ENCODE measurements around the gene MED28.
"Not testable (repeated sequence)": the region's sequence is repeated elsewhere in the genome, so short reads cannot be mapped to it uniquely, and the experiment has no call there.

The MED28 gene

DNA sequence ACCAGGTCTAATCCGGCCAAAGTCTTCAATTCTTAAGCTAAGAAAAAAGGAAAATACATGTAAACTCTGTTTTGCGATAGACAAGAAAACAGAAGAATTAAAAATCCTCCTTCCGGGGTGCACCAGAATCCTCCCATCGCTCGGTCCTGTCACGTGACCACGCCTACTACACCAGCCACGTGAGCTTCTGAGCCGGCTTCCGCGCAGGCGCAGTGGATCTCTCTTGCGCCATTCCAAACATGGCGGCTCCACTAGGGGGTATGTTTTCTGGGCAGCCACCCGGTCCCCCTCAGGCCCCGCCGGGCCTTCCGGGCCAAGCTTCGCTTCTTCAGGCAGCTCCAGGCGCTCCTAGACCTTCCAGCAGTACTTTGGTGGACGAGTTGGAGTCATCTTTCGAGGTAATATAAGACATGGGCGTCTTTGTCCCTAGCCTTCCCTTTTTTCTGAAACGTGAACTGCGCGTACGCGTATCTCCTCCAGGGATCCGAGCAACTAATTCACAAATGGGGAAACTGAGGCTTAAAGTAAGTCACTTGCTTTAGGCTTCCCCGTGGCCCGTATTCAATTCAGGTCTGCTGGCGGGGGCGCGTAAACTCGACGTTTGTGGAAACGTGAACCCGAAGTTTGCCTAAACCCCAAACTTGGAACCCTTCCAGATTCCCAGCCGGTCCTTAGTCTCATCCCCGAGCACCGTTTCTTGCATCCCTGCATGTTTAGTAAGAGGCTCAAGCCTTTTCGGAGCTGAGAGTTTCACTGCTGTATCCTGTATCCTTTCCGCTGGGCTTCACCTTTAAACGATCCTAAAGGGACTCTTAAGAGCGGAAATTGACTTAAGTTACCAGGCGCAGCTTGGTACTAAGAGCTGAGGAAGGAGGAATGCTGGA lies at the start of gene MED28:
Gene MED28 (plus strand): TSS at position 226 of the 884 bp plus-strand sequence. CDS start 14 bp downstream, at position 240.
- peak; percentile 67 for DNase-seq (ENCODE audit: low read depth)

GRCh38 chr4:17565846-17566245 lies 48.6 kb upstream of the MED28 start:
- DNase-seq (ENCODE audit: low read depth) = no peak

GRCh38 chr4:17567271-17567670 lies 47.2 kb upstream of the MED28 start:
- peak; percentile 54 for DNase-seq (ENCODE audit: low read depth)

DNA sequence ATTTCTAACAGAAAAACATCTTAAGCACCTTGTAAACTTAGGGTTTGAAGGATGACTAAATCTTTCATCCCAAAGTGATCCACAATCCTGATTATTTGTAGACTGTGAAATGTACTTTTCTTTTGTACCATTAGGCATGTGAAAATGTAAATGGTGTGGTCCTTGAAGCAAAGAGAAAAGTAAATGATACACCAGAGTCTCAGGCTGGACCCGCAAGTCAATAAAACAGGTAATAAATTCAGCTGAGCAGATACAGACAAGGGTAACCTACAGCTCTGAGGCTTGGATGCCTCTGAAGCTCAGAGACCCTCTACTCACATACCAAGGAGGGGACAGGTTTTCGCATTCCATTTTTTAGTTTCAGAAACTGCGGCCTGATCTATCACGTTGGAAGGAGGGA lies 40.2 kb upstream of the MED28 start:
- DNase-seq (ENCODE audit: low read depth) = no peak

- DNase-seq (ENCODE audit: low read depth) = not testable (repeated sequence)
Observed at GRCh38 chr4:17575177-17575576, 39.3 kb upstream of the MED28 start.

DNA sequence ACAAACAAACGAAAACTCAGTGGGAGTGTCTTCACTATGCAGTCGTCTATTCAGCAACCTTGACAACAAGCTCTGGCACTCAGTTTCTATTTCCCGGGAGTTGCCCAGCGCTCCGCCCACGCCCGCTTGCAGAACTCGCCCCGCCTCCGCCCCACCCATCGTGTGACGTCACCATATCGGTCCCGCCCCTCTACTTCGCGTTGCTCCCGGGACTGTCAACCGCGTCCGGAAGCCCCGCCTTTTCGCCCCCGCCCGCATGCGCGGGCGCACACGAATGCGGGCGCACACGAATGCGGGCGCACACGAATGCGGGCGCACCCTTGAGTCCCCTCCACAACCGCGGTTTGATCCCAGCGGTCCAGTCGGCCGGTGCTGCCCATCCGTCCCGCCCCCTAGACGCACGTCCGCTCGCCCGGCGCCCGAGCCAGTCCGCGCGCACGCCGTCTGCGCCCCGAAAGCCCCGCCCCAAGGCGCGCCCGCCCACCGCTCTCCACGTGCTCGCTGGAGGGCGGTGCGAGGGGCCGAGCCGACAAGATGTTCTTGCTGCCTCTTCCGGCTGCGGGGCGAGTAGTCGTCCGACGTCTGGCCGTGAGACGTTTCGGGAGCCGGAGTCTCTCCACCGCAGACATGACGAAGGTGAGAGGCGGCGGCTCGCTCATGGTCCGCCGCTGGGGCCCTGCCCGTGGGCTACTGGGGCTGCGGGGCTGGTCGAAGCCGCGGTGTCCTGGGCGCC lies 37.3 kb upstream of the MED28 start, which contains the start of gene LAP3:
Gene LAP3 (plus strand): TSS at position 267 of the 733 bp plus-strand sequence. CDS start 268 bp downstream, at position 535.
- peak; percentile 67 for DNase-seq (ENCODE audit: low read depth)

- no peak for DNase-seq (ENCODE audit: low read depth)
Observed at GRCh38 chr4:17577665-17578481, 36.6 kb upstream of the MED28 start.

GRCh38 chr4:17578482-17578891 lies 36.0 kb upstream of the MED28 start:
- DNase-seq (ENCODE audit: low read depth) = no peak

GRCh38 chr4:17580969-17581368 lies 33.5 kb upstream of the MED28 start:
- no peak for DNase-seq (ENCODE audit: low read depth)

DNA sequence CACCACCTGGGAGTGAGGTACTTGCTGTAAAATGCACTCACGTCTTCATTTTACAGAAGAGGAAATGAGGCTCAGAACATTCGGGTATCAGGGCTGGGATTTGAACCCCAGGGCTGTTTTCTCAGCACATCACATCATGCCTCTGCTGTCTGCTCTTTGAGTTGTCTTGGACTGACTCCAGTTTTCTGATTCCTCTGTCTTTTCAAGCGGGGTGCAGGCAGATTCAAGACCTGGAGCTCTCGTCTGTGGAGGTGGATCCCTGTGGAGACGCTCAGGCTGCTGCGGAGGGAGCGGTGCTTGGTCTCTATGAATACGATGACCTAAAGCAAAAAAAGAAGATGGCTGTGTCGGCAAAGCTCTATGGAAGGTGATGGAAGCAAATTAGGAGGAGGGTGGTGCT lies 31.2 kb upstream of the MED28 start:
- DNase-seq (ENCODE audit: low read depth) = no peak

- no peak for DNase-seq (ENCODE audit: low read depth)
Observed at GRCh38 chr4:17583941-17584340, 30.5 kb upstream of the MED28 start.

DNA sequence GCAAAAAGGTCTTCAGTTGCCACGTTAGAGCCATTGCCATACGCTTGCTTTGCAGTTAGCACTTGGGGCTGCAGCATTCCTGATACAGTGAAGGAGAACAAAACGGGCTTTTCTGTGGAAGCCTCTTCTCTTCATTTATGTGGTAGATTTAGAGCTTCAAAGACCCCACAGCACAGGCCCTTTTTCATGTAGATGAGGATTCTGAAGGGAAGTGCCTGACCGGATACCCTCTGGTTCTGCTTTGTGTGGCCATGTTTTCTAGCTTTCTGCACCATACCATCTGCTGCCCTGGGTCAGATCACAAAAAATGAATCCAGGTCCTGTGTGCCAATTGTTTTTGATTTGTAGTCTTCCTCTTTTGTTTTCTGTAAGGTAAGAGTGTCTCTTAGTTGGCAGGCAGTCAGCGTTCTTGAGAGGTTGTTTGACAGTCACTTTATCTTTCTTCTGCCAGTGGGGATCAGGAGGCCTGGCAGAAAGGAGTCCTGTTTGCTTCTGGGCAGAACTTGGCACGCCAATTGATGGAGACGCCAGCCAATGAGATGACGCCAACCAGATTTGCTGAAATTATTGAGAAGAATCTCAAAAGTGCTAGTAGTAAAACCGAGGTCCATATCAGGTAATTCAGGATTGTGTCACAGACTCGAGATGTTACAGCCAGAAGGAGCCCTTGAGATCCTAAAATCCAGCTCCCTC lies 29.8 kb upstream of the MED28 start:
- no peak for DNase-seq (ENCODE audit: low read depth)

DNA sequence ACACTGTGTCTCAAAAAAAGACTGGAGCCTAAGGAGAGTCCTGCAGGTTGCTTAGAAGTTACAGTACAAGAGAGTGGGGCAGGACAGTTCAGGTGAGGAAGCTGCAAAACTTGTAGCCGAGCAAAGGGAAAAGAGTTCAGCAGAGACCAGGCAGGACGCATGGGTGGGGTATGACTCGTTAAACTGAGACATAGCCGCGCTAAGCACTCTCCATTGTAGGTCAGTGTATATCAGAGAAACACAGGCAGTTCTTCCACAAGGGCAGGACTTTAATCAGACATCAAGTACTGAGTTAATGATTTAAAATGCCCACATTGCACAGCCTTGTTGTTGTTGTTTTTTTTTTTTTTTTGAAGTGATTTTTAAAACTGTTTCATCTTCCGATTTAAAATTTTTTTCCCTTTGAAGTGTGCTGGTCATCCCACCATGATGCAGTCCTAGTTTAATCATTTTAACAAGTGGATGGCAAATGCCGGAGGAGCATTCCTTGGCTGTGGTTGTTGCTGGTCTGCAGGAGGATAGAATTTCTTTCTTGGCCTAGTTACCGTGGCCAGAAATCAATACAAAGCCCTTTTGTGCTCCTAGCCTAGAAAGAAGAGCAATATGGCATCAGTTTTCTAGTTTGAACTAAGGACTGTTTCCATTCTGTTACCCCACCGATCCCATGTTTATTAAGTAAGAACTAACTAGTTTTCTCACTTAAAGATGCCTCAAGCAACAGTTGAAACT lies 27.2 kb upstream of the MED28 start:
- no peak for DNase-seq (ENCODE audit: low read depth)

GRCh38 chr4:17589355-17589754 lies 25.1 kb upstream of the MED28 start:
- no peak for DNase-seq (ENCODE audit: low read depth)

DNA sequence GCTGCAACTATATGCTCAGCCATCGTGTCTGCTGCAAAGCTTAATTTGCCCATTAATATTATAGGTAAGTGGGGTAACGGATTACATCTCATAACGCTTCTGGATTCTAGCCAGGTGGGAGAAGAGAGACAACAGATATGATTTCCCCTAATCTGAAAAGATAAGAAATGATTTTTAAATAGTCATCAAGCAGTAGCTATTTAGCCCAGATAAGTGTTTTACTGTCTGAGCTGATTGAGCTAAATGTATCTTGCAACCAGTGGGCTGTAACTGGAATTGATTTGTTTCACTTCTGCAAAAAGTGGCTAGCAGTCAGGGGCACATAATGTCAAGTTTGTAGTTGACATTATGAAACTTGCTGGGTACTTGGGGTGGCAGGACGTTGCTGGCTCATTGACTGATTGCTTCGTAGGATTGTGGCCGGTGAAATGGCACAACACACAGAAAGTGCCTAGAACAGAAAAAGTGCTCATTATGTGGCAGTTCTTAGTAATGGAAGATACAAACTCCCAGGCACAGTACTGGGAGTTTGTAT lies 18.9 kb upstream of the MED28 start:
- no peak for DNase-seq (ENCODE audit: low read depth)

- DNase-seq (ENCODE audit: low read depth) = no peak
Observed at GRCh38 chr4:17597517-17597916, 16.9 kb upstream of the MED28 start.

DNA sequence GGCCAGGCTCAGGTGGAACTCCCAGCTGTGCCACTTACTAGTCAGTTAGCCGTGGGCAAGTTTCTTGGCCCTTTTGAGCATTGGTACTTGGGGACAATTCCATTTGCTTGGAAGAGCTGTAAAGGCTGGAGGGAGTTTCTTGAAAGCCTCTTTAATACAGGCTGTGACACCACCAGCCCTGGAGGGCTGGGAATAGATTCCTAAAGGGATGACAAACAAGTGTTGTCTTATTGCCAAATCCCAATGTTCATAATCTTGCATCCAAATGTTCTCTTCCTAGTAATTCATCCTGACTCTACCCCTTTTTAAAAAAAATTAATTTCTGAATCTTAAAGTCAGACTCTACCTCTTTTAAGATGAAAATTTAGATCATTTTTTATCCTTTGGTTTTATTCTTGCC lies 14.6 kb upstream of the MED28 start:
- DNase-seq (ENCODE audit: low read depth) = no peak

DNA sequence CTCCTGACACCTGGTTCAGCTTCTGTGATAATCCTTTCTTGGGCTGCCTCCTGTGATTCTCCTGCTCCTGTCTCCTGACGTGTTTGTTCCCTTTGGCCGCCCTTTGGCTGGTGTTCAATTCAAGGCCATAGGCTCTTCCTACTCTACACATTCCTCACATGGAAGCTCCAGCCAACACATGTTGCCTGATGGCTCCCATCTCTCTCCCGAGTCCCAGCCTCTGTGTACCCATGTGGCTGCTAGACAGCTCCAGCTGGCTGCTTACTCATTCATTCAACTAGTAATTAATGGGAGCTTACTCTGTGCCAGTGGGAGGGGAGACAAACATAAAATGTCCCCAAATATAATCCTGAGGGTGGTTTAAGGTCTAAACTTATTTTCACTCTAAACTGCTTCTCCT lies 9.2 kb upstream of the MED28 start:
- no peak for DNase-seq (ENCODE audit: low read depth)

DNA sequence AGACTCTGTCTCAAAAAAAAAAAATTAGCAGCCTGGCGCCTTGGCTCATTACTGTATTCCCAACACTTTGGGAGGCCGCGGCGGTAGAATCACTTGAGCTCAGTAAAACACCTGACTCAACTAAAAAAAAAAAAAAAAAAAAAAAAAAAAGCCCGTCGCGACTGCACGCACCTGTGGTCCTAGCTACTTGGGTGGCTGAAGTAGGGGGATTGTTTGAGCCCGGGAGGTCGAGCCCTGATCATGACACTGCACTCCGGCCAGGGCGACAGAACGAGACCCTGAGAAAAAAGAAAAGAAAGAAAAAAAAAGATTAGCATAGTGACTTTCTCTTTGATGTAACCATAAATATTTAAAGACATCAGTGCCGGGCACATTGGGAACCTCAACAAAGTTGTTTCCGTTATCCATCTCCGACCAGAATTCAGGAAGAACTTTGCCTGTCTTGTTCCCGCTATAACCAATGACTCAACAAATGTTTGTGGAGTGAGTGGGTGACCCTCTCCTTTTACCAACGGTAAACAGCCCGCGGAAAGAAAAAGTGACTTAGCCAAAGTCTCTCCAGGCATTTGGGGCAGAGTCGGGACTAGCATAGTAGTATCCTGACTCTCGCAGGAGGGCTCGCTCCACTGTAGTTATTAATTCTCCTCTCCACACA lies 553 bp upstream of the MED28 start:
- peak; percentile 63 for DNase-seq (ENCODE audit: low read depth)

DNA sequence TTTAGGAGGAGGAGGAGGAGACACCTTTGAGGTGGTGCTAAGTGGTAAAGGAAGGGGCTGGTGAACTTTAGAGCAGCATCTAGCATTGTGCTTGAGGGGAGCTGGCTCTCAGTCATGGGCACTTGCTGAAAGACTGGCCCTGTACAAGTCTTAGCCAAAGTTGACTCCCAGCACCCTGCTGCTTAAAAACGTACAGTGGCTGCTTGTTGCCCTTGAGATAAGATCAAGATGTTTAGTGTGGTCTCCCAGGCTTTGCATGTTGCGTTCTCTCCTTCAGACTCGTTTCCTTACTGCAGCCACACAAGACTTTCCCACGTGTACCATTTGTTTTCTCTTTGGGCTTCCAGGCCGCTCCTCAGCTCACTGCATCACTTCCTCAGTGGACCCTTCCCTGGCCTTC lies 1.8 kb downstream of the MED28 start:
- no peak for DNase-seq (ENCODE audit: low read depth)
